Adrenal gland (tissue), 12 donors: Measurements from ENCODE around the gene PODXL. TPM values are rescaled to one million over a fixed set of nuclear protein-coding genes. Genes with fewer than 3 reads are reported as not detected.
"Not testable (repeated sequence)": the region's sequence is repeated elsewhere in the genome, so short reads cannot be mapped to it uniquely, and the experiment has no call there.

Experiments used
- DNase-seq, 7 donors: peaks; one replicate each; pipeline ENCODE4 v3.0.0-alpha.2; 2019 to 2020
- H3K27ac ChIP-seq, 5 donors: fragments of 200-600 bp; sonication (generic) in 4 of 5; 1 replicate in 3 of 5; 2 replicates in 2 of 5; pipeline versions ENCODE4 v1.5.1 to v1.8.0; 2016 to 2020; ENCODE audit warnings: mild to moderate bottlenecking in 1 of 5
- H3K27me3 ChIP-seq: fragments of 200-600 bp; 2 replicates; pipeline ENCODE4 v1.8.0; 2021
- H3K36me3 ChIP-seq, 2 donors: fragments of 200-600 bp; replicated peaks in 1 of 2; 1 replicate in 1 of 2; 2 replicates in 1 of 2; pipeline versions ENCODE4 v1.5.1 to v1.8.0; 2018 to 2022
- H3K4me1 ChIP-seq, 2 donors: fragments of 200-600 bp; replicated peaks in 1 of 2; 1 replicate in 1 of 2; 2 replicates in 1 of 2; pipeline versions ENCODE4 v1.5.1 to v1.8.0; 2018 to 2021
- H3K4me3 ChIP-seq, 4 donors: fragments of 200-600 bp; sonication (generic) in 3 of 4; one replicate each; pipeline ENCODE4 v1.5.1; 2016 to 2018
- H3K9me3 ChIP-seq, 3 donors: fragments of 200-600 bp; sonication (generic) in 1 of 3; replicated peaks in 1 of 3; 1 replicate in 2 of 3; 2 replicates in 1 of 3; pipeline versions ENCODE4 v1.5.1 to v1.8.0; 2016 to 2021
- CTCF ChIP-seq, 6 experiments: fragments of 450-650 bp in 4 of 6; fragments of 200-600 bp in 2 of 6; sonication (generic) in 1 of 6; IDR thresholded peaks; 1 replicate in 5 of 6; 2 replicates in 1 of 6; pipeline versions ENCODE4 v1.5.1 to v1.8.0; 2016 to 2021; ENCODE audit warnings: antibody characterized with exemption in 6 of 6, mild to moderate bottlenecking in 2 of 6, moderate library complexity in 1 of 6
- POLR2A ChIP-seq, 2 donors: fragments of 450-650 bp; IDR thresholded peaks; one replicate each; pipeline ENCODE4 v1.6.1; 2017; ENCODE audit warnings: antibody characterized with exemption in 2 of 2, mild to moderate bottlenecking in 2 of 2, moderate library complexity in 1 of 2
- WGBS, 4 donors: extraction: QIAGEN DNeasy Blood & Tissue Kit in 2 of 4; methylation state at CpG; one replicate each; pipeline versions ENCODE4 v1.1.5 to v1.1.7; 2013 to 2017; 5-methylcytosine and 5-hydroxymethylcytosine counted together
- intact Hi-C, 2 donors: fragments of 100-400 bp; cut with DNase I; formaldehyde crosslinking; loops; one replicate each; pipeline versions ENCODE4 v1.14.1 to v1.15.0; 2022 to 2023
- polyA plus RNA-seq, 3 donors: library from polyadenylated mRNA; stranded (reverse); fragments of 200-250 nt in 2 of 3; fragments of 350-450 nt in 1 of 3; fragmentation: Illumina TruSeq in 1 of 3; extraction: RNeasy Lipid Tissue Mini Kit (QIAGEN cat#74804) in 1 of 3; gene quantifications; one replicate each; pipeline ENCODE4 v1.2.3, GENCODE V29; 2013 to 2014
- total RNA-seq, 9 donors: library from RNA; depleted of rRNA in 4 of 9; stranded (reverse); fragments of >200 nt in 4 of 9; fragments of 120-200 nt in 1 of 9; fragmentation: NEBNext Ultra II Directional in 1 of 9; extraction: Animal tissue kit (Norgen Biotek cat#: 25700) in 1 of 9; gene quantifications; one replicate each; pipeline versions ENCODE4 v1.1.0 to v1.2.4, GENCODE V29; 2013 to 2023
- donor health status: healthy with polysubstance abuse.
- donor health status: Bipolar disorder and iron deficiency.
- donor health status: DM: yes; HTN: yes; CAD: no.
- donor health status: DM: no; HTN: no; CAD: no.
- donor health status: DM: no; HTN: no; CAD: no.
- donor health status: DM: yes; HTN: yes; CAD: no.

Gene PODXL
- total and polyA plus RNA-seq, 12 donors = 7.0 to 99.6 (median 35.6) TPM

- DNase-seq = peak in 2 of 7 donors; percentile 8 to 46
- H3K4me3 ChIP-seq = no peak overlapping the region
- H3K36me3 ChIP-seq = no peaks in the 10 kb centered on the region
- H3K27me3 ChIP-seq = no peaks in the 10 kb centered on the region
- intact Hi-C loops = no loop called here
- no peaks in the 10 kb centered on the region for H3K9me3 ChIP-seq
- WGBS, 4 donors = 82 to 84% (median 83%) methylated on average over 18 to 19 of the region's 19 CpGs
- no peak for TF ChIP-seq CTCF (IDR thresholded peaks at IDR 0.05)
- no peak for TF ChIP-seq POLR2A (IDR thresholded peaks at IDR 0.05)
- peaks cover 5 to 12% of the 10 kb centered on the region in 2 donors for H3K4me1 ChIP-seq
- H3K27ac ChIP-seq = no peak overlapping the region
Measured at GRCh38 chr7:131517218-131517923, 39.1 kb downstream of the PODXL start.

GRCh38 chr7:131515471-131515870, 41.0 kb downstream of the PODXL start:
- H3K27ac ChIP-seq, H3K9me3 ChIP-seq, intact Hi-C loops, H3K4me3 ChIP-seq, H3K36me3 ChIP-seq, H3K4me1 ChIP-seq, H3K27me3 ChIP-seq: not testable (repeated sequence)
- 85 to 89% (median 87%) methylated on average over 7 of the region's 7 CpGs for WGBS, 4 donors
- peak in 1 of 7 donors; percentile 29 for DNase-seq

- no peaks in the 10 kb centered on the region for H3K36me3 ChIP-seq
- TF ChIP-seq CTCF (IDR thresholded peaks at IDR 0.05) (peak; percentile 85 to 97 (median 94)), POLR2A (IDR thresholded peaks at IDR 0.05) (no peak)
- no peak overlapping the region for H3K4me3 ChIP-seq
- WGBS, 4 donors = 33 to 79% (median 39%) methylated on average over 5 to 11 of the region's 11 CpGs
- H3K27me3 ChIP-seq = no peaks in the 10 kb centered on the region
- DNase-seq = peak; percentile 84 to 96 (median 91)
- peak overlapping the region in 2 of 5 donors; percentile 22 to 48 for H3K27ac ChIP-seq
- peaks cover 0 to 4% of the 10 kb centered on the region in 2 donors for H3K4me1 ChIP-seq
- intact Hi-C loops = no loop called here
- H3K9me3 ChIP-seq = no peaks in the 10 kb centered on the region
Measured at GRCh38 chr7:131513245-131514061, 43.0 kb downstream of the PODXL start.

- H3K36me3 ChIP-seq = no peaks in the 10 kb centered on the region
Measured at GRCh38 chr7:131511774-131512535, 44.5 kb downstream of the PODXL start.

More at GRCh38 chr7:131511774-131512535, 44.5 kb downstream of the PODXL start:
- peak in 1 of 7 donors; percentile 53 for DNase-seq
- Histone ChIP-seq H3K9me3 (no peaks in the 10 kb centered on the region), H3K27ac (peak overlapping the region in 1 of 5 donors; percentile 3), H3K4me3 (no peak overlapping the region), H3K4me1 (peaks cover 0 to 12% of the 10 kb centered on the region in 2 donors), H3K27me3 (no peaks in the 10 kb centered on the region)
- 69 to 74% (median 73%) methylated on average over 15 of the region's 15 CpGs for WGBS, 4 donors
- intact Hi-C loops = no loop called here
- no peak for TF ChIP-seq POLR2A (IDR thresholded peaks at IDR 0.05)
- no peak for TF ChIP-seq CTCF (IDR thresholded peaks at IDR 0.05)
